DMS53 (cell line): ENCODE data around the gene CRIP1.

ENCODE experiments used
- DNase-seq: peaks from one replicate; lab custom pipeline; 2025; lab: John Stamatoyannopoulos, UW

CRIP1 gene

DNA sequence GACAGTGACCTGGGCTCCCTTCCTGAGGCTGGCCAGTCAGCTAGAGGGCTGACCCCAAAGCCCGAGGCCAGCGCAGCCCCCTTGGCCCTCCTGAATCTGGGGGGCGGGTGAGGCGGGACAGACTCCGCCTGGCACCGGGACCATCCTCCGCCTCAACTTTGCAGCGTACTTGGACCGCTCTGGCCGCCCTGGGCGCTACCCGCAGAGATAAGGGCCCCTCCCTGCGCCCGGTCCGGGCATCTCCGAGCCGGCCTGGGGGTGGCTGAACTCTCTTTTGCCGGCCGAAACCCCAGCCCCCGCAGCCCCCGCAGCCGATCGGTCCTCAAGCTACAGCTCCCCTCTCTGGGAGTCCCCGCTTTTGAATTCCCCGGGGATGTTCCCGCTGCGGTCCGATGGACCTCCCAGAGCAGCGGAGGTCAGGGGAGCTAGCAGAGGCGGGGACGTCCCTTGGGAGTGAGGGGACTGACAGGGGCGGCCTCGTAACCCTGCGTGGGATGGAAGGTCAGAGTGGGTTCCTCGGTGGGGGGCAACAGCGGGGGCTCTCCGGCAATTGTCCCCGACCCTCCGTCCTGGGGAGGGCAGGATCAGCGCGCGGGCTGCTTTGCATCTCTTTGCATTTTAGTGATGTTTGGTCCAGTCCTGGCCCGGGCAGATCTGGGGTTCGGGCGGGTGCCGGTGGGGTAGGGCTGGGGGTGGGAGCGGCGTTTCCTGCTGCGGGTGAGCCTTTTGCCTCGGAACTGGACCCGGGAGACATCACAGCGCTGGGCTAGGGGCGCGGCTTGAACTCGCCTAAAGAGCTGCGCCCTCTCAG is at the start of gene CRIP1:
Gene CRIP1 (plus strand): TSS at position 724 of the 811 bp plus-strand sequence. CDS start 374 bp downstream, outside the sequence.
- peak; percentile 40 for DNase-seq

GRCh38 chr14:105436891-105437722 is 49.6 kb upstream of the CRIP1 start:
- DNase-seq, result peak; percentile 79

DNA sequence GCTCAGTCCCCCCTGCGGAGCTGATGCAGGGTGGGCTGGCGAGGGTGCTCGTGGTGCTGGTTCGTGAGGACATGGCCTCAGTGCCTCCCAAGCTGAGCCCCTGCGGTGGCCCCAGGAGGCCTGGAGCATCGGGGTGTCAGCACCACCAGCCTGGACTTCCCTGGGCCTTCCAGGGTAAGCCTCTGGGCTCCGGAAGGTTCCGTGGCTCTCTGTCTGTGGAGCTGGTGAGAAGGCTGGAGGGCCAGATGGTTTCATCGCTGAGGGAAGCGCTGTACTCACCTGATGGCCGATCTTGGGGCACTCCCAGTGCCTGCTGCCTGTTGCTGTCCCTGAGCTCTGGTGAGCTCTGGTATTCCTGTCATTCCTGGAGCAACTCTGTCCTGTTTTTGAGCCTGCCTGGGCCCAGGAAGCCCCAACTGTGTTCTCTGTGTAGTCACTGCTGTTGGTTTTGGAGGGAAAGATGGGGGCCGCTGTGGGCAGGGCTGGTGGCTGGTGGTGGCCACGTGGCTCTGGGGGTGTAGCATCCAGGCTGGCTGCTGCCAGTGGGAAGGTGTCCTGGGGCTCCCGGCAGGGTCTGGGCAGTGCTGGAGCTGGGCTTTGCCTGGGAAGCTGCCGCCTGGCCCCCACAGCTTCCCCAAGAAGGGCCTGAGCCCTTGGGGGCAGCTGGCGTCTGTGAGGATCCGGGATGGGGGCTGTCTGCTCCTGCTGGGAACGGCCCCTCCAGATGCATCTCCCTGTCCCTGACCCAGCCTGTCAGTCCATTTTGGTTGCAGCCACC is 48.8 kb upstream of the CRIP1 start:
- no peak for DNase-seq

DNA sequence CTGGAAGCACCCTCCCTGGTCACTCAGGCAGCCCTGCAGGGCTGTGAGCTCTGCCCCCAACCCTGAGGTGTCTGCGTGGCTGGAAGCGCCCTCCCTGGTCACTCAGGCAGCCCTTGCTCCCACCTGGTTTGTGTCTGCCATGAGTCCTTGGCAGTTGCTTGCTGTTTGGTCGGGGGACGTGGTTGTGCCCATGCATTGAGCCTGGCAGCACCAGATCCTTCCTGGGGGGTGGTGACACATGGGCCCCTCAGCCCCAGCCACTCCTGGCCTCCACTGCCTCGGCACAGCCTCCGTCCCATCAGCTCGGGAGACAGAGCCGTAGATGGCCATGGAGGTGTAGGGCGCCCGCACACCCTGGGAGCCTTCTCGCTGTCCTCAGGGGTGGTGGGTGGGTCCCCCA is 47.5 kb upstream of the CRIP1 start:
- no peak for DNase-seq

DNA sequence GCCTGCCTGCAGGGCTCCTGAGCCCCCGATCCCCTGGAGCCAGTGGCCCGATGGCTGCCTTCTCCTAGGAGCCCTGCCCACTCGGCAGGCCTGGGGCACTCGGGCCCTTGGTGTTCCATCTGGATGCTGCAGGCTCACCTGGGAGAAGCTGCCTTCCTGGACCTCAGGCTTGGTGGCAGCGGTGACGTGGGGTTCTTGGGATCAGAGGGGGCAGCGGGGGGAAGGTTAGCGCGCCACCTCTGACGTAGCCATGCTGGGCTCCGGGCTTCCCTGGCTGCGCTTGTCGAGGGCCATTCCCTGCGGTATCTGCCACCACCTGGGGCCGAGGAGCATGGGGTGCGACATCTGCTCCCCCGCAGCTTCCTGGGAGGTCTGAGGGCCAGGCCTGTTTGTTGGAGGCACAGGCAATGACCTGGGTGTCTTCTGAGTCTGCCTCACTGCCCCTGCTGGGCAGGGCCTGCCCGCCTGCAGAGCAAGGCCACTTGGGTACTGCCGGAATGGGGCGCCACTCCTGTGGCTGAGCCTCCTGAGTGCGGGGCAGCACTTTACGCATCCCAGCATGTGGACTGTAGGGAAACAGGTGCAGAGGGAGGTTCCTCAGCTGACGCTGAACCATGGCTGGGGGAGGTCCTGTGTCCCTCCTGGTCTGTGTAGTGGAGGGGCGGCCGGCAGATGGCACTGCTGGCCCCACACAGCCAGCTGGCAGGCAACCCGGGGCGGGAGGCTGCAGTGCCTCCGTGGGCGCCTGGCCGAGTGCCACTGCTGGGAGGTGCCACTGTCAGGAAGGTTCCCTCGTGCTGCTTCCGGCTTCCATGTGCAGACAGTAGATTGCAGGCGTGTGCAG is 46.8 kb upstream of the CRIP1 start:
- DNase-seq, result no peak

DNA sequence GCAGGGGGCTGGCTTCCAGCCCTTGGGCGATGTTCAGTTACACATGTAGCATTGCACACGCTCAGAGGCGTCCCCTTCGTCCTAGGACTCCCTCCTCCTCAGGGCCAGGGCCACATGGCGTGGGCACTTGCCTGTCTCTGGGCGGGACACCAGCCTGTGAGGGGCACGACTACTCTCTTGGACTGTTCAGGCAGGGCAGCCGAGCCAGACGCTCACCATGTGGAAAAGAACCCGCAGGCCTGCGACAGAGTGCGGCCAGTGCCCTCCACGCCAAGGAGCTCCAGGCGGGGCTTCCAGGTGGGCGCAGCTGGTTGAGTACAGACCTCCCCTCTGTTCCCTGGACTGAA is 46.2 kb upstream of the CRIP1 start:
- DNase-seq, result no peak

GRCh38 chr14:105440992-105441391 is 45.7 kb upstream of the CRIP1 start:
- no peak for DNase-seq

DNA sequence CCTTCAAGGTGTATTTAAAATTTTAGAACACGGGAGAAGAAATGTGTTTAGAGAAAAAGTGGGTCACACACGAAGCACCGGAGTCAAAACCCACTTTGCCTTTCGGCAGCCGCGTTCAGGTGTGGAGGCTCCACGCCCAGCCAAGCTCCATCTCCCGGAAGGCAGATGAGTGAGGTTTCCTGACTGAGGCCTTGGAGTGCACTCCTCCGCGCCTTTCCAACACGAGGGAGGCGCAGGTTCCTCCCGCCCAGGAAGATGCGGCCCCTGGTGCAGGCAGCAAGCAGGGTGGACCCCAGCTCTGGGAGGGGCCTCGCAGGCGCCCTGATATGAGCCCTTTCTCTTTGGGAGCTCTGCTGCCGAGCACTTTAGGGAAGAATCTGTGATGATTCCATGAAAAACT is 44.6 kb upstream of the CRIP1 start:
- no peak for DNase-seq

GRCh38 chr14:105442834-105443233 is 43.9 kb upstream of the CRIP1 start:
- no peak for DNase-seq

- no peak for DNase-seq
Measured at GRCh38 chr14:105444859-105445258, 41.8 kb upstream of the CRIP1 start.

DNA sequence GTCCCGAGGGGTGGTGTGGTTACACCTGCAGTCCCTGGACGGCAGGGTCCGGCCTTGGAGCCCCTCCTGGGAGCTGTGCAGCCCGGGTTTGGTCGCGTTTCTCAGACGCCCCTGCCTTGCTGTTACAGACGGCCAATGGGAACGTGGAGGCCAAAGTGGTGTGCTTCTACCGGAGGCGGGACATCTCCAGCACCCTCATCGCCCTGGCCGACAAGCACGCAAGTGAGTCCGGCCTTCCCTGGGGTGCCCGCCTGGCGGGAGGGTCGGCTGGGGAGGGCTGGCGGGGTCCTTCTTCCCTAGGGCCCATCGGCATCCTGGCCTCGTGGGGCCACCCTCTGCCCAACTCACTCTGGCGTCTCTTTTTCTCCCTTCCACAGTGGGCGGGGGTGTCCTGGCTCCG is 41.4 kb upstream of the CRIP1 start:
- DNase-seq, result no peak

DNA sequence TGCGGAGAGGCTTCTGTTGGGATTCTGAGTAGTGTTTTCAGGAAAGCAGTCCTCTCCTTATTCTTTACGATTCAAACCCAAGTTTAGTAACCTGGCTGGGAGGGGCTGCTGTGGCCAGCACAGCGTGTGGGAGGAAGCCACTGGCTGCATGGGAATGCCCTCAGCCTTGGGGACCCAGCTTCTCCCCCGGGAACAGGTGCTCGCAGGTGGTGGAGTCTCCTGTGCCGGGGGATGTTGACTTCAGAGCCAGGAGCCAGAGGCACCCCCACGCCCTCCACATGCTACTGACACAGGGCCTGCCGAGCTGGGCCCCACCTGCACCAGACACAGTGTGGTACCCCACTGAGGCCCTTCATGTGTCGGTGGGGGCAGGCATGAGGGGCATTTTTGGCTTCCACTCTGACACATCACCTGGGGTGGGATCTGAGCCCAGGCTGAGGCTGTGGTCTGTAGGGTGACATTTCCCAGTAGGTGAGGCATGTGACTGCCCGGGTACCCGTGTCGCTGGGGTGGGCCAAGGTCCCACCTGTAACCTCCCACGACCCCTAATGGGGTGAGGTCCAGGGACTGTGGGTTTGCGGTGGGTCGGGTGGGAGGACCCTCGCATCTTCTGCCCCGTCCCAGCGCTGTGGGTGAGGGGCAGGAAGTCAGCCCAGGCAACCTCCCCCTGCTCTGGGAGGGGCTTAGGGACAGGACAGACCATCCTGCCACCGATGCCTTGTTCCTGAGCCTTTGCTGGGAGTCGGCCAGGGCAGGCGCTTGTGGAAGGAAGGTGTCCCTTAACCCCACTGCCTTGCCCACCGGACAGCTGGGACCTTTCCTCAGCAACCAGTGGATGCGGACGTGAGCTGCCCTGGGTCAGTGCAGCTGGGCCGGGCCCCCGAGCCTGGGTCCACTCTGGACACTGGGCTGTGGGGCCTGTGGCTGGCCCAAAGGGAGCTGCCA is 40.5 kb upstream of the CRIP1 start:
- DNase-seq, result no peak

GRCh38 chr14:105446971-105447370 is 39.7 kb upstream of the CRIP1 start:
- DNase-seq, result no peak

DNA sequence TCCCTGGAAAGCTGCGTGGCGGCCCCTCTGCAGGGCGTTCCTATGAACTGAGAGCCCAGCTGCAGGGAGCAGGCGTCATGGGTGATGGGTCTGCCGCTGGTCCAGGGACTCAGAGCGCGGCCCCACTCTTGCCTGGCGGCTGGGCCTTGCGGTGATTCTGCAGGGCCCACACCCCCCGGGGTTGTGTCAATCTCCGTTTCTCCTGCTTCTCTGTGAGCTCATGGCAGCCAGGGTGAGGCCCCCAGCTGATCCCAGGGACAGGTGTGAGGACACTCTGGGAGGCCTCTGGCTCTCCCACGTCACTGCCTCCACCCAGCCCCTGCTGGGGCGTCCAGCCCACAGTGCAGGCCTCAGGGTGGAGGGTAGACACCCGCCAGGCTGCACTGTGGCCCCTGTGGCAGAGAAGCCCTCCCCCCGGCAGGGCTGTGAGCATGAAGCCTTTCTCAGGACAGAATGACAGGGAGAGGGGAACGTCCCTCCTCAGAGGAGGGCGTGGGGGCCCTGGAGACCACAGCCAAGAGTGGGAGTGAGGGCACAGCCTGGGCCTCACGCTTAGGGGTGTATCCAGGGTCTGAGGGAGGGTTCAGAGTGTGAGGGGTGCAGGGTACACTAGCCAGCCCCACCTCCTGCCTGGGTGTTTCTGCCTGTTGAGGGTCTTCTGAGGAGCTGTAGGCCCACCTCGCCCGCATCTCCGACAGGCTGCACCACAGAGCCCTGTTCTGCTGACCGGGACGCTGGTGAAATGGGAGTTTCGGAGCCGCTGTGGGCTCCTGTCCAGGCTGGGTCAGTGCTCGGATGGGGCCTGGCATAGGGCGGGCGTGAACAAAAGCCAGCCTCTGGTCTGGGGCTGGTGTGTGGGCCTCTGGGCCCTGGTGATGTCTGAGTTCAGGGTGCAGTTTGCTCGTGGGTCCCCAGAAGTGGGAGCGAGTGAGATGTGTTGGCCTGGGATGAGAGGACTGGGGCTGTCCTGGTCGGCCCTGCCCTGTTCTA is 38.7 kb upstream of the CRIP1 start:
- no peak for DNase-seq

DNA sequence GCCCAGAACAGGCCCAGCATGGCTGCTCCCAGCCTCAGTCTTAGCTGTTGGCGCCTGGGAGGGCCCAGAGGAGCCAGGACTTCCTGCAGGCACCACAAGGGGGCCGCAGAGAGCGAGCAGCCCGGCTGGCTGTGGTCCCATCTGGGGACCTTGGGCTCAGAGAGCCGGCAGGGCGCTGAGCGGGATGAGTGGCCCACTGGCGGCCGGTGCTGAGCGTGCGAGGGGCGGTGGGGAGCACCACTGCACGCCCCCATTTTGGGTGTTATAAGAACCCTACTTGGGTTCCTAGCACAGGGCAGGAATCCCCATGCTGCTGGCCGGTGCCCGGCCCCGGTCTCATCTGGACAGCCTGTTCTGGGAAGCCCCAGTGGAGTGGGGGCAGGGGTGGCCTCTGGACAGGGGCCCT is 38.0 kb upstream of the CRIP1 start:
- peak; percentile 64 for DNase-seq

GRCh38 chr14:105449276-105450122 is 37.2 kb upstream of the CRIP1 start:
- DNase-seq, result no peak

DNA sequence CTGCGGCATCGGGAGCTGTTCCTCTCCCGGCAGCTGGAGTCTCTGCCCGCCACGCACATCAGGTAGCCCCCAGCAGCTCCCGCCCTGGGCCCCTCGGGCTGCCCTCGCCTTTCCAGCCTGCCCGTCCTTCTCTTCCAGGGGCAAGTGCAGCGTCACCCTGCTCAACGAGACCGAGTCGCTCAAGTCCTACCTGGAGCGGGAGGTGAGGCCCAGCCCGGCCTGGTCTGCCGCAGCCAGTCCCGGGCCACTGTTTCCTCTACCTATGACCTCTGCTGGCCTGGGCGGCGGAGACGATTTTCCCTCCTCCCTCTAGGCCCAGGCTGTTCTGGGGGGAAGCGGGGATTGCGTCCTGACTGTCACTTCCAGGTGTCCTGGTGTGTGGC is 36.6 kb upstream of the CRIP1 start:
- DNase-seq, result no peak
